NK-92 (cell line): ENCODE data around the gene MRPL27.

Experiments used
- DNase-seq: peaks from one replicate; lab custom pipeline; 2025; ENCODE audit not compliant: unreplicated experiment; lab: John Stamatoyannopoulos, UW

The MRPL27 gene

DNA sequence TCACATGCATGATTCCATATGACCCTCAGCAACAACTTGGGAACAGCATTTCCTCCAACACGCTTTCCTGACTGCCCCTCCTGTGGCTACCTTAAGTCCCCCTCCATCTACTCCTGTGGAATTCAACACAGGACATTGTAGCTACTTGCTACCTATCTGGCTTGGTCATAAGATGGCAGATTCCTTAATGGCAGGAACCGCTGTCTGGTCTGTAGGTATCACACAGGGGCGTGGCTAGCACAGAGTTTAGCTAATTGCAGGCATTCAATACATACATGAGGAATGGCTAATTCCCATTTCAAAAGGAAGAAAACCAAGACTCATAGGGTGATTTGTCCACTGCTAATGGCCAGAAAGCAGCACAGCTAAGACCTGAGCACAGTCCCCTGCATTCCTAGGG, 15.7 kb upstream of the MRPL27 start:
- DNase-seq = no peak

DNA sequence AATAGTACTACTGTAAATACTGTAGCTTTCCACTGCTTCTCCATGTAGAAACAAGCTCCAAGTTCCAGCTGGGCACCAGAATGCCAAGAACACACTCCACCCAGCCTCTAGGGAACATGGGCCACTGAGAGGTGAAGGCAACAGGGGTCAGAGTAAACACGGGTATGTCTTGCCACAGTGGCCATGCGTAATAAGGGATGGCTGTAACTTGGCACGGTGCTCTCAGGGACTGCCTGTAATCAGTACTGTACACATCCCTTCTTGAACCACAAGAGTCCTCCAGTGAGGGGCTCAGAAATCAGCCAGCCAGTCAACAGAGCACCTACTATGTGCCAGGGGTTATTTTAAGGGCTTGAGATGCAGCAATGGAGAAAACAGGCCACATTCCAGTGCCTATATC, 13.5 kb upstream of the MRPL27 start:
- DNase-seq = no peak

DNA sequence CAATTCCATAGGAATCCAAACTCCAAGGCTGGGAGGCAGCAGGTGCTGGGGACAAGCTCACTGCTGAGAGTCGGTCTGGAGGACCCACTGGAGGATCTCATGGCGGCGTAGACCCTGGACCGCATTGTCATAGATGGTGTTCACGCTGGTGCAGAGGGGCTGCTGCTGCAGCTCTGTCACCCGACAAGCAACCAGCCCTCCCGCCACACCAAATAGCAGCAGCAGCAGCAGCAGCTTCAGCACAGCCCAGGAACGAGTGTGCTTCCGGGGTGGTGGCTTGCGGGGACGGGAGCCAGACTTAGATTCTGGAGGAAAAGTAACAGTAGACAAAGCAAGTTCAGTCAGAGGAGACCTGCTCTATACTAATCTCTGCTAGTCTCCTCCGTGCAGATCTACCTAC, 9.9 kb upstream of the MRPL27 start:
- DNase-seq = no peak

DNA sequence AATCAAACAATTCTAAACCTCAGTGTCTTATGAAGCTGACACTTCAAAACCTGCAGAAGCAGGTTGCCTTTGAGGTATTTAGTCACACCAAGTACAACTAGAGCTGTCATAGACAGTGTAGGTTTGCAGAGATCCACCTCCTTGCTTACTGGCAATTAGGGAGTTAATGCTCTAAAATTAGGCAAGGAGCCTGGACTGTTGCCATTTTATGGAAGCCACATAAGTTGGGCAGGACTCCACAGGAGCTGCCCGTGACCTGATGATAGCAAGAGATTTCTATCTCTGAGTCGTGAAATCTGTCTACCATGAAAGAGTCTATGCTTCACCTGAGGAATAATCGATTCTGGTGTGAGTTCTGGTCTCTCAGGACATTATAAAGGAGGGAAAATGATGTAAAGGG, 8.9 kb upstream of the MRPL27 start:
- no peak for DNase-seq

DNA sequence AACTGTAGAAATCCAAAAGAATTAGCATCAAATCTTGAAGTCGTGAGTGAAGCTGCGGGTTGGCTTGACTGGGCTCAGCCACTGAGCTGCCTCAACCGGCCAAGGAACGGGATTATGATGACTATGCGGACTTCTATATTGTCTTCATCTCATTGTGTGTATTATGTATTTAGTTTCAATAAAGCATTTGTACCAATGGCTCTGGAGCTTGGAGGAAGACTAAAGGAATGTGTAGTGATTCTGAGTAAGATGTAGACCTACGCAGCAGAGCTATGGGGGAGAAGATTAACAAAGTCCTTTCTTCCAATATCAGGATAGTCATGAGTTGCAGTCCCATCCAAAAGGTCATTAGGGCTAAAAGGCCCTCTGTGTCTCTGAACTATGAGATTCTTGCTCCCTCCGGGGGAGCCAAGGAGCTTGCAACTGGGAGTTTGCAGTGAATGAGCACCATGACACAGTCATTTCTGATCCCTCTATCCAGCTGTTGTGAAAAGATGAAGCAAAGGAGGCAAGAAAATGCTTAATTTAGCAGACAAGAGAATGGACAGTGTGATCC, 8.4 kb upstream of the MRPL27 start:
- no peak for DNase-seq

DNA sequence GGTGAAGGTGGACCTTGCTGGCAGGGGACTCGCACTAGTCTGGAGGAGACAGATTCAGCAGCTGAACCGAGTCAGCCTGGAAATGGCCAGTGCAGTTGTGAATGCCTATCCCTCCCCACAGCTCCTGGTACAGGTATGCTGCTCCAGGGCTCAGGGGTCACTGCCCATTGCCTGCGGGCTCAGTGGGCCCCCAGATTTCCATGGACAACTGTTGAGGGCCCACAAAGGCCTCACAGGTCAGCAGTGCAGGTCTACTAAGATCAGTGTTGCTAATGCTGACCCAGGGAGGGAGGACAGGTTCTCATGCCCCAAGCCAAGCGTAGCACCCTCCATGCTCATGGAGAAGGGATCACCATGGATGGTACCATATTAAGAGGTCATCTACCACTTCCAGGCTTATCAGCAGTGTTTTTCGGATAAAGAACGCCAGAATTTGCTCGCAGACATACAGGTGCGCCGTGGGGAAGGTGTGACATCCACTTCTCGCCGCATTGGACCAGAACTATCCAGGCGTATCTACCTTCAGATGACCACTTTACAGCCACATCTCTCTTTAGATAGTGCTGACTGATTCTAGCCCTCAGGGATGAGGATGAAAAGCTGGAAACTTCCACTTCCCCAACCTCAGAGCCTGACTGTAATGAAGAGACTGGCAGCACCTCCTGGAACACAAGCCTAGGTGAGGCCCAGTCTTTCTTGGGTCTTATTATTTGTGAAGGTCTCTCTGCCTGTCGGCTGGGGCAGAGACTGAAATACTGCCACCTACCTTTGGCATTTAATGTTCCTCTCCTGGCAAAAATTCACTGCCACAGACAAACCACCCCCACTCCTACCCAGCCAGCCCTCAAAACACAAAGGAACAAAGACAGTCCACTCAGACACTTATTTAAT, 7.6 kb upstream of the MRPL27 start:
- no peak for DNase-seq

DNA sequence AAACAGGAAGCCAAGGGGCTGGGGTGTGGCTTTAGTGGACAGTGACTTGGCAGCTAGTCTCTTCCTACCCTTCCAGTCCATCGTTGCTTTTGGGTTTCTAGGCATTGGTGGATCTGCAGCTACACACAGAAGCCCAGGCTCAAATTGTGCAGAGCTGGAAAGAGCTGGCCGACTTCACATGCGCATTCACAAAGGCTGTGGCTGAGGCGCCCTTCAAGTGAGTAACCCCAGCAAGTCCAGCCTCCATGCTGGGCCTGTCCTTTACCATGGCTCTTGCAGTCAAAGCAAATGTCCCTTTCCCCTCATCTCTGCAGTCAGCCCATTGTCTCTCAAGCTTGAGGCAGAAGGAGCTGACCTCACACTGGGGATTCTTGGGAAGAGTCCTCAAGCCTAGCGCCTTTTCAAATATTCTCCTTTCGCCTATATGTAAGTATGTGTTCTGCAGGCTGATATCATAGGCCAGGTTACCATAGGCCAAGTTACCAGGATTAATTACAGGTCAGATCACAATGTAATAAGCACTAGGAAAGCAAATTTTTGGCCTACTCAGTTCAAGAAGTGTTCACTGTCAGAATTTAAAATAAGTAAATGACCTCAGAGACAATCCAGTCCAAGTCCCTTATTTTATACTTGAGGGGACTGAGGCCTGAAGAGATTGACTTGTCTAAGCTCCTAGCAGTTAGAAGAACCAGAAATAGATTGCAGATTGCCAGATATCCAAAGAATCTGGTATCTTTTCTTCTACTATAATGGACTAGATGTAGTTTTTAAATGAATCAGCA, 6.6 kb upstream of the MRPL27 start:
- no peak for DNase-seq

DNA sequence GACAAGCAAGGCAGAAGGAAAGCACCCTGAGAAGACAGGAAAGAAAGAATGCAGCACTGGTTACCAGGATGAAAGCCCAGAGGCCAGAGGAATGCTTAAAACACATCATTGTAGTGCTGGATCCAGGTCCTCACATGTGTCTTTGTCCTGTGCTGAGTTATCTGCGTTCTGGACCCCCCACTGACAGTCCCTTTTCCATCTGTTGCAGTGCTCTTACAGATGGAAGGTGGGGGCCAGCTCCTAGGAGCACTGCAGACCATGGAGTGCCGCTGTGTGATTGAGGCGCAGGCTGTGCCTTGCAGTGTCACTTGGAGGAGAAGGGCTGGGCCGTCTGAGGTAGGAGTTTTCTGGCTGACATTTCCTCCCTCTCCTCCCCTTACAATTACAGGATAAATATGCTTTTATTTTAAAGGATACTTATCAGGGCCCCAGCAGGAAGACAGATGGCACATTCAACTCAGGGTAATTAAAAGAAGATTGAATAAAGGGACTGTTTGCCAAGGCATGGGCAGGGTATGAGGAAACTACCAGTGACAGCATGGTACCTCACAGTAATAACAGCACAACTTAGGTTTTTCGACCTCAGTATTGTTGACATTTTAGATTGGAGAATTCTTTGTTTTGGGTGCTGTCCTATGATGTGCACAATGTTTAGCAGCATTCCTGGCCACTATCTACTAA, 3.0 kb upstream of the MRPL27 start:
- no peak for DNase-seq

DNA sequence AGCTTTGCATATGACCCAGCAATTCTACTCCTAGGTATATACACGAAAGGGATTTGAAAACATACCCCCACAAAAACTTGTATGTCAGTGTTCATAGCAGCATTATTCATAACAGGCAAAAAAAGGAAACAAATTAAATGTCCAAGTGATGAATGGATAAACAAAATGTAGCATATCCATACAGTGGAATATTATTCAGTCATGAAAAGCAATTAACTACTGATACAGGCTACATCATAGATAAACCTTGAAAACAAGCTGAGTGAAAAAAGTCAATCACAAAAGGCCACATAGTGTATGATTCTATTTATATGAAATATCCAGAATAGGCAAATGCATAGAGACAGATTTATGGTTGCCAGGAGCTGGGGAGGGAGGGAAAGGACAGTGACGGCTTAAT, 721 bp upstream of the MRPL27 start:
- DNase-seq = no peak

DNA sequence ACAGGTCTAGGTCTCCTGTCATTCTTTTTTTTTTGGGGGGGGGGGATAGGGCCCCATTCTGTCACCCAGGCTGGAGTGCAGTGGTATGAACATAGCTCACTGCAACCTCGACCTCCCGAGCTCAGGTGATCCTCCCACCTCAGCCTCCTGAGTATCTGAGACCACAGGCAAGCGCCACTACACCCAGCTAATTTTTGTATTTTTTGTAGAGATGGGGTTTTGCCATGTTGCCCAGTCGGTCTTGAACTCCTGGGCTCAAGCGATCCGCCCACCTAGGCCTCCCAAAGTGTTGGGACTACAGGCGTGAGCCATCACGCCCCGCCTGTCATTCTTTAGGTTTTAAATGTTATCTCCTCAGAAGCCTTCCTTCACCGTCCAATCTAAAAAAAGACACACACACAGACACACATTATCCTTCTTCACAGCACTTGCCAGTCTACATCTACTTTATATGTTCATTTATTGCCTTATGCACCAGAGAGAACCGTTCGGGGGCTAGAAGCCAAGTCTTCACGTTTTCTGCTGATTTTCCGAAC, 694 bp downstream of the MRPL27 start:
- no peak for DNase-seq

DNA sequence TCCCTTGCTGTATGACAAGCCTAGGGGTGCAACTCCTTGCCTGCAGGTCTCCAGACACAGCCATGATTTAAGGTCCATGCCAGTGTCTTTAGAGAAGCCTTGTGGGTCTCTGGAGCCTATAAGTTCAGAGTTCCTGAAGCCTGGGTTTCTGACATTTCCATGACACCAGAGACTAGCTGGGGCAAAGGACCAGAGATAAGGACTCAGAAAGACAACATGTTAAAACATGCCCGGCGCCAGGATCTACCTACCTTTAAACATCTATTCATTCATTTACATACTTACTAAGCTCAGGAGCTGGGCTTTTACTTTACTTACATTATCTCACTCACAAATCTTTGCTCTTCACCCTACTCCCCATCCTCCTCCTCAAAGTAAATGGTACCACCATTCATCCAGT, 1.5 kb downstream of the MRPL27 start:
- no peak for DNase-seq

DNA sequence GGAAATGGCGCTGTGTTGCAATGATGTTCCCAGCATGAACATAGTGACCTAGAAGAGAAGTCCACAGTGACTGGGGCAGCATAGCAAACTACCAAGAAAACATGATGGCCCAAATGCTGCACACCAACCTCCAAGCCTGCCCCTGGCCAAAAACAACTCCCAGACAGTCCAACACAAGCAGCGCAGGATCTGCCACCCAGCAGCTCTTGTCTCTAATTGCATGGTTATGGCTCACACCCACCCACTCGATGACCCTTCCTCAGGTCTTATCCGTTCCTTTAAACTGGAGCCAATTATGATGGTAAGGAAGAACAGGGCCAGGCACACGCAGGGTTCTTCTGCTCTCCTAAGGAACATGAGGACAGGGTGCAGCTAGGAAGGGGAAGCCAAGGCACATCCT, 2.9 kb downstream of the MRPL27 start:
- no peak for DNase-seq

DNA sequence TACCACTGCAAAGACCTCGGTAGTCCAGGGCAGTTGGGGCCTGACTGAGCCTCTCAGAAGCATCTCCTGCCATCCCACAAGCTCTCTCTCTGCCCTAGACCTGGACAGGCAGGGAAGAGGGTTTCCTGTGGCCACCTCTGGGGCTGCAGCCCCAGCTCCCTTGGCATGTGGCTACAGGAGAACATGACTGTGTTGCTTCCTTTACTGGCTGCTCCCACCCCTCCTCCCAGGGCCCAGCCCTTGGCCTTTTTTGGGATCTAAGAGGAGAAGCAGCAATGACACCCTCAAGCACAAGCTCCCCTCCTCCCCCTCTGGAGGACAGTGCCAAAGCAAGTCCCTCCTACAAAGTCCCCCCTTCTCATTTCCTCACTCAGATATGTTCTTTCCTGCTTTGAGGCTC, 5.6 kb downstream of the MRPL27 start:
- DNase-seq = no peak

DNA sequence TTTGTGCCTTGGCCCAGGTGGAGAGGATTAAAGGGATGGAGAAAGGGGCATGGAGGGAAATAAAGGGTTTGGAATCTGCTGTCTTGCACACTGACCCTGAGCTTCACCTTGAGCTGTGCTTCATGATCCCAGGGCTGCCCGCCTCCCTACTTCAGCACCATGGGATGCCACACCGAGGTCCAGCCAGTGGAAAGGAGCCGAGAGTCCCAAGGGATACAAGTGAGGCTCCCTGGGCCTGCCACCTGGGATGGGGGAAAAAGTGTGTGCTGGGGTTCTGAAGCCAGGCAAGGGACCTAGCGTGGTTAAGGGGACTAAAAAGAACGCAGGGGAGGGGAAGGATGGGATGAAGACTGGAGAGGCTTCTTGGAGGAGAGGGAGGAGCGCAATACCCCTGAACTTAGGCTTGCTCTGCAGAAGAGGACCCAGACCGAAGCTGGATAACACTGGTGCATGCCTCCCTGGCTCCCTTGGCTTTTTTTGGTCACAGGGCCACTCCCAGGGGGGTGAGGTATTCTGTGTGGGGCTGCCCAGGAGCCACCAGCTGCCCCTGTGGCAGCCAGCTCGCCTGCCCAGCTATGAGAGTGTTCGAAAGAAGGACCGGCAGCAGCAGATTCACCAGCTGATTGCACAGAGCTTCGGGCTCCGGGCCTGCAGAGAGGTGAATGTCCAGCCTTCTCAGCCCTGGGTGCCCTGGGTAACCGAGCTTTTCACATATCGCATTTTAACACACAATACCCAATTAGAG, 7.2 kb downstream of the MRPL27 start:
- no peak for DNase-seq

DNA sequence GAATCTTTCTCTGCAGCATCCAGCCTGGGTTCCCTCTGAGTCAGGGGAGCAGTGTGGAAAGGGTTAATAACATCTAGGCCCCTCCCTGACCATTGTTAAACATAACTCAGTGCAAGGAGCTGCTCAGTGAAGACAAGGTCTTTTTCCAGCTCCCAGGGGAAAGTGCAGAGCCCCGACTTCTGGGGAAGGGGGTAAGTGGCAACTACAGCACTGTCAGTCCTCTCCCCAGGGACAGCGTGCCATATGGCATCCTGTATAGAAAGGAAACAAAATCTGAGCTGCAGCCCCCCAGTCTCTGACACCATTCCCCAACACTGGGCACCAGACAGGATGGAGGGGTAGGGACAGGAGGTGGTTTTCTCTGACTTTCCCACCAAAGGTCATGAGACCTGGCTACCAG, 7.8 kb downstream of the MRPL27 start:
- DNase-seq = no peak

DNA sequence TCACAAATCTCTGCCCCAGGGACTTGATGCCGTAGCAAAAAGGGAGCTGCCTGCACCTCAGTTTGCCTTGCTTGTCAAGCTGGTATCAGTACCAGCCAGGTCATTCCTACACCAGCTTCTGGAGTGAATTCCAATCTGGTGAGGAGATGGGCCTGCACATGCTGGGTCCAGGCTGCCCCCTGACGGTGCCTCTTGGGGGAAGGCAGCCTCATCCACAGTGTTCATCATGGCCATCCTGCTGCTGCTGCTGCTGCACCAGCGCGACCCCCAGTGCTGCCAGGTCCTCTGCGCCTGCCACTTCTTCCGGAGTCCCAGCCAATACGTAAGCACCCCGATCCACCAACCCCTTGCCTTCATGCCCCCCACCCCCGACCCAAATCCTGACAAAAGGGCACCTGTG, 8.3 kb downstream of the MRPL27 start:
- no peak for DNase-seq

DNA sequence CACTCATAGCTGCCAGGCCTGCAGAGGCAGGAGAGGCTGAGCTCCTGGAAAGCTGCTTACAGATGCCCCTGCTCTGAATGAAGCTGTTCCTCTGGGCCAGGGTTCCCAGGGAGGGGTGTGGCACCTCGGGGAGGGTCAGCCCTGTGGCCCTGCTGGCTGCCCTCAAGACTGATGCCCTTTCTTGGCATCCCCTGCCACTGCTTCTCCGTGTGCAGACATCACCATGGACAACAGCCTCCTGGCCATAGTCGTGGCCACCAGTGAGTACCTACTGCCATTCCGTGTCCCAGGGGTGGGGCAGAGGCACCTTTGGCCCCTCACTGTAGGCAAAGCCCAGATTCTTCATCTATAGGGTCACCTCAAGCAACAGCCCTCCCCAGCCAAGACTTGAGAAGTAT, 8.9 kb downstream of the MRPL27 start:
- DNase-seq = no peak

DNA sequence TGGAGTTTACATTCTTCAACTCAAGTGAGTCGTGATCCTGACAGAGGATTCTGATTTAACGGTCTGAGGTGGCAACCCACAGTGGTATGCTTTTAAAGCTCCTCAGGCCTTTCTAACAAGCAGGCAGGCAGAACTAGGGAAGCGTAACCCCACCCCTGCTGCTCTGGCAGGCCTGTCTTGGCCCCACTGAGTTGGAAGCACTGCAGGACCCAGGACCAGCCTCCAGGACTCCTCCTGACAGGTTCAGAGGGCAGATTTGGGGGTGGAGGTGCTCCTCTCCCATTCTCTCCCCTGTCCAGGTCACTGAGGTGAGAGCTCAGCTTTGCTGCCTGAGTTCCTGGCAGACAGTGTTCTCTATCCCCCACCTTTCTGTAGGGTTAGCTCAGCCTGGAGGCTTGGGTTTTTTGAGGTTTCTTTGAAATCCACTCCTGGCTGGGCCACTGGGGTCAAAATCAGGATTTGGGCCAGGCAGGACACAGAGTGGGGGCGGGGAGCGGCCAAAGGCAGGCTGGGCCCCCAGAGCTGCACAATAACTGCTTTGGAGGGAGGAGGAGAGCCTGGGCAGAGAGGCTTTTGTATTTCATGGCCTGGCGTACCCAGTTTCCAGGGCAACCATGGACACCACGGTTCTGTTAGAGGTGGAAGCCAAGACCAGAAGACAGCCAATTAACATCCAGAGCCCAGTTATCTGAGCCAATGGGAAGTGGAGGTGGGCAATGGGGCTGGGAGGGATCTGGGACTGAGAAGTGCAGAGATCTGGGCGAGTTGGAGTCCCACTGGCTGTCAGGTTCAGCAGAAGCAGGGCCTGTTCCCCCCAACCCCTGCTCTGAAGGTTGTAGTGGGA, 9.5 kb downstream of the MRPL27 start:
- DNase-seq = no peak

DNA sequence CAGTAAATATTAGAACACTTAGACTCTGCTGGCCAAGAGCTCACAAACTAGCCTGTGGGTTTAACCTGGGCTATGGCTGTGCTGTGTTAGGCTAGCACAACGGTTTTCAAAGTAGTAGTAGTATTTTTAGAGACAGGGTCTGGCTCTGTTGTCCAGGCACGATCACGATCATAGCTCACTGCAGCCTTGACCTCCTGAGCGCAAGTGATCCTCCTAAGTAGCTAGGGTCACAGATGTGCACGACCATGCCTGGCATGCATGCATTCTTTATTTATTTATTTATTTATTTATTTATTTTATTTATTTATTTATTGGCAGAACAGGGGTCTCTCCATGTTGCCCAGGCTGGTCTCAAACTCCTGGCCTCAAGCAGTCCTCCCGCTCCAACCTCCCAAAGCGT, 10.3 kb downstream of the MRPL27 start:
- no peak for DNase-seq
